Measurements from ENCODE around the gene CCBE1.

CCBE1 gene

DNA sequence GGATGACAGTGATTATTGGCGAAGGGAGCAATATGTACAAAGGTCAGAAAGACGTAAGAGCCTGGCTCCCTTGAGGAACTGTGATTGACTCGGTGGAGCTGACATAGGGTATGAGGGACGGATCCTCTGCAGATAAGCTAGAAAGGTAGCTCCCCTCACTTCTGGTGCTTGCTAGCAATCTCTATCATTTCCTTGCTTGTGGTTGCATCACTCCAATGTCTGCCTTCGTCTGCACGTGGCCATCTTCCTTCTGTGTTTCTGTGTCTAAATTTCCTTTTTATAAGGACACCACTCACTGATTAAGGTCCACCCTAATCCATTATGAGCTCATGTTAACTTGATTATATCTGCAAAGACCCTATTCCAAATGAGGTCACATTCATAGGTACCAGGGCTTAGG, 315.3 kb downstream of the CCBE1 start:
- DNase-seq, result no peak
